GOT3 (cell line): ENCODE data around the gene SLC35D3.
"Not testable (repeated sequence)": the region's sequence is repeated elsewhere in the genome, so short reads cannot be mapped to it uniquely, and the experiment has no call there.

ENCODE experiments used
- DNase-seq: peaks from one replicate; lab custom pipeline; 2025; ENCODE audit warnings: mixed read lengths; lab: John Stamatoyannopoulos, UW

The SLC35D3 gene

GRCh38 chr6:136967876-136968752 lies 46.0 kb downstream of the SLC35D3 start:
- peak; percentile 15 for DNase-seq

- no peak for DNase-seq
Observed at GRCh38 chr6:136968837-136969236, 46.7 kb downstream of the SLC35D3 start.

- DNase-seq = no peak
Observed at GRCh38 chr6:136969433-136969832, 47.3 kb downstream of the SLC35D3 start.

GRCh38 chr6:136969930-136970329 lies 47.8 kb downstream of the SLC35D3 start:
- no peak for DNase-seq

GRCh38 chr6:136971609-136972008 lies 49.5 kb downstream of the SLC35D3 start:
- no peak for DNase-seq

- DNase-seq = not testable (repeated sequence)
Observed at GRCh38 chr6:136973781-136974180, 51.7 kb downstream of the SLC35D3 start.
